Measurements from ENCODE around the gene TEPSIN.

DNA sequence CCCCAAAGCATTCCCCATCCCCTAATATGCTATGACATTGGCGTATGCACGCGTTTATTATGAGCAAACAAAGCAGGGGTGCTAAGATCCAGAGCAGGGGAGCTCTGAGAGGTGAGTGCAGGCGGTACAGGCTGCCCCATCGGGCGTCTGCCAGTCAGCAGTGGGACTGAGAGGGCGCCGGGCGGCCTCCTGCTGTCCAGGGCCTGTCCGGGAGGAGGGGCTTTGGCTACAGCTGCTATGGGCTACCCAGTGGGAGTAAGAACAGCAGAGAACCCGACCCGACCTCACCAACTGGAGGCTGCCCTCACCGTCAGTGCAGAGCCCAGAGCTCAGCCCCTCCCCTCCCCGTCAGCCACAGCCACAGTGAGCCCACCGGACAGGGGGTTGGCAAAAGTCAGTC is 54.3 kb downstream of the TEPSIN start:
- TF ChIP-seq, protein P1, sequence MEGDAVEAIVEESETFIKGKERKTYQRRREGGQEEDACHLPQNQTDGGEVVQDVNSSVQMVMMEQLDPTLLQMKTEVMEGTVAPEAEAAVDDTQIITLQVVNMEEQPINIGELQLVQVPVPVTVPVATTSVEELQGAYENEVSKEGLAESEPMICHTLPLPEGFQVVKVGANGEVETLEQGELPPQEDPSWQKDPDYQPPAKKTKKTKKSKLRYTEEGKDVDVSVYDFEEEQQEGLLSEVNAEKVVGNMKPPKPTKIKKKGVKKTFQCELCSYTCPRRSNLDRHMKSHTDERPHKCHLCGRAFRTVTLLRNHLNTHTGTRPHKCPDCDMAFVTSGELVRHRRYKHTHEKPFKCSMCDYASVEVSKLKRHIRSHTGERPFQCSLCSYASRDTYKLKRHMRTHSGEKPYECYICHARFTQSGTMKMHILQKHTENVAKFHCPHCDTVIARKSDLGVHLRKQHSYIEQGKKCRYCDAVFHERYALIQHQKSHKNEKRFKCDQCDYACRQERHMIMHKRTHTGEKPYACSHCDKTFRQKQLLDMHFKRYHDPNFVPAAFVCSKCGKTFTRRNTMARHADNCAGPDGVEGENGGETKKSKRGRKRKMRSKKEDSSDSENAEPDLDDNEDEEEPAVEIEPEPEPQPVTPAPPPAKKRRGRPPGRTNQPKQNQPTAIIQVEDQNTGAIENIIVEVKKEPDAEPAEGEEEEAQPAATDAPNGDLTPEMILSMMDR (IDR thresholded peaks at IDR 0.05) = no peak
- no peak for TF ChIP-seq POLR2A (IDR thresholded peaks at IDR 0.05)

Data from Peyer's patch (tissue), 4 donors.